MM.1S (cell line): ENCODE measurements around the gene CFAP97D1.

Source experiments
- EZH2phosphoT487 ChIP-seq: fragments of 300-600 bp; sonication (generic); IDR thresholded peaks from 2 replicates; pipeline ENCODE4 v1.6.1; 2018; ENCODE audit warnings: antibody characterized with exemption, low read length
- TF ChIP-seq, protein P1 (sequence below): fragments of 300-600 bp; sonication (generic); IDR thresholded peaks from 2 replicates; pipeline ENCODE4 v1.5.1; 2016; ENCODE audit warnings: antibody characterized with exemption, low read length, mixed read lengths

DNA sequence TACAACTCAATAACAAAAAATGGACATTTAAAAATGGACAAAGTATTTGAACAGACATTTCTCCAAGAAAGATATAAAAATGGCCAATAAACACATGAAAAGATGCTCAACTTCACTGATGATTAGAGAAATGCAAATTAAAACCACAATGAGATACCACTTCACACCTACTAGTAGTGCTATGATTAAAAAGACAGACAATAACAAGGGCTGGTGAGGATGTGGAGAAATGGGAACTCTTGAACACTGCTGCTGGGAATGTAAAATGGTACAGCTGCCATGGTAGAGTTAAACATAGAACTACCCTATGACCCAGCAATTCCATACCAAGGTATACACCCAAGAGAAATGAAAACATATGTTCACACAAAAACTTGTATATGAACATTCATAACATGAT is 24.9 kb downstream of the CFAP97D1 start:
- TF ChIP-seq, protein P1, sequence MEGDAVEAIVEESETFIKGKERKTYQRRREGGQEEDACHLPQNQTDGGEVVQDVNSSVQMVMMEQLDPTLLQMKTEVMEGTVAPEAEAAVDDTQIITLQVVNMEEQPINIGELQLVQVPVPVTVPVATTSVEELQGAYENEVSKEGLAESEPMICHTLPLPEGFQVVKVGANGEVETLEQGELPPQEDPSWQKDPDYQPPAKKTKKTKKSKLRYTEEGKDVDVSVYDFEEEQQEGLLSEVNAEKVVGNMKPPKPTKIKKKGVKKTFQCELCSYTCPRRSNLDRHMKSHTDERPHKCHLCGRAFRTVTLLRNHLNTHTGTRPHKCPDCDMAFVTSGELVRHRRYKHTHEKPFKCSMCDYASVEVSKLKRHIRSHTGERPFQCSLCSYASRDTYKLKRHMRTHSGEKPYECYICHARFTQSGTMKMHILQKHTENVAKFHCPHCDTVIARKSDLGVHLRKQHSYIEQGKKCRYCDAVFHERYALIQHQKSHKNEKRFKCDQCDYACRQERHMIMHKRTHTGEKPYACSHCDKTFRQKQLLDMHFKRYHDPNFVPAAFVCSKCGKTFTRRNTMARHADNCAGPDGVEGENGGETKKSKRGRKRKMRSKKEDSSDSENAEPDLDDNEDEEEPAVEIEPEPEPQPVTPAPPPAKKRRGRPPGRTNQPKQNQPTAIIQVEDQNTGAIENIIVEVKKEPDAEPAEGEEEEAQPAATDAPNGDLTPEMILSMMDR: no peak
- TF ChIP-seq EZH2phosphoT487: no peak
